Stimulated activated CD8-positive, alpha-beta memory T cell treated with anti-CD3 and anti-CD28 coated beads, Interleukin-7, amount 100 ng/mL, for 4 hours (primary cell): ENCODE measurements around the gene SLC7A11.
"Not testable (repeated sequence)": the region's sequence is repeated elsewhere in the genome, so short reads cannot be mapped to it uniquely, and the experiment has no call there.

Source experiments
- DNase-seq, 2 donors: peaks; one replicate each; pipeline ENCODE4 v3.0.0-alpha.2; 2020; ENCODE audit warnings: low read depth in 2 of 2

SLC7A11 gene

GRCh38 chr4:138242834-138243156 is 646 bp upstream of the SLC7A11 start:
- no peak for DNase-seq

GRCh38 chr4:138241281-138242075 is 671 bp downstream of the SLC7A11 start:
- no peak for DNase-seq

- DNase-seq, result no peak
These were observed 2.7 kb downstream of the SLC7A11 start for GRCh38 chr4:138239491-138239890.

GRCh38 chr4:138238521-138239292 is 3.4 kb downstream of the SLC7A11 start:
- DNase-seq, result no peak

GRCh38 chr4:138237132-138237531 is 5.0 kb downstream of the SLC7A11 start:
- not testable (repeated sequence) for DNase-seq

- DNase-seq, result no peak
These were observed 6.1 kb downstream of the SLC7A11 start for GRCh38 chr4:138236037-138236436.

GRCh38 chr4:138235419-138235952 is 6.7 kb downstream of the SLC7A11 start:
- DNase-seq, result no peak

GRCh38 chr4:138234248-138234647 is 7.9 kb downstream of the SLC7A11 start:
- no peak for DNase-seq

GRCh38 chr4:138233313-138234034 is 8.7 kb downstream of the SLC7A11 start:
- no peak for DNase-seq

GRCh38 chr4:138232364-138232763 is 9.8 kb downstream of the SLC7A11 start:
- DNase-seq, result no peak

GRCh38 chr4:138230048-138230447 is 12.1 kb downstream of the SLC7A11 start:
- DNase-seq, result no peak

GRCh38 chr4:138229160-138229559 is 13.0 kb downstream of the SLC7A11 start:
- no peak for DNase-seq

- DNase-seq, result no peak
These were observed 15.8 kb downstream of the SLC7A11 start for GRCh38 chr4:138226351-138226750.

- DNase-seq, result no peak
These were observed 16.7 kb downstream of the SLC7A11 start for GRCh38 chr4:138225477-138225876.

GRCh38 chr4:138224614-138225013 is 17.5 kb downstream of the SLC7A11 start:
- DNase-seq, result no peak

GRCh38 chr4:138223231-138223910 is 18.8 kb downstream of the SLC7A11 start:
- DNase-seq, result no peak

- DNase-seq, result no peak
These were observed 20.1 kb downstream of the SLC7A11 start for GRCh38 chr4:138222046-138222445.

GRCh38 chr4:138218976-138219375 is 23.2 kb downstream of the SLC7A11 start:
- no peak for DNase-seq

- no peak for DNase-seq
These were observed 24.6 kb downstream of the SLC7A11 start for GRCh38 chr4:138217567-138217966.

- DNase-seq, result no peak
These were observed 25.8 kb downstream of the SLC7A11 start for GRCh38 chr4:138216272-138216867.

GRCh38 chr4:138210576-138210975 is 31.6 kb downstream of the SLC7A11 start:
- not testable (repeated sequence) for DNase-seq
